ENCODE results near the gene PPM1B. TPM values are rescaled to one million over a fixed set of nuclear protein-coding genes. Genes with fewer than 3 reads are reported as not detected.

Gene PPM1B
- total RNA-seq, 4 donors from 2014 or later, result 73.5 to 124 (median 101) TPM

DNA sequence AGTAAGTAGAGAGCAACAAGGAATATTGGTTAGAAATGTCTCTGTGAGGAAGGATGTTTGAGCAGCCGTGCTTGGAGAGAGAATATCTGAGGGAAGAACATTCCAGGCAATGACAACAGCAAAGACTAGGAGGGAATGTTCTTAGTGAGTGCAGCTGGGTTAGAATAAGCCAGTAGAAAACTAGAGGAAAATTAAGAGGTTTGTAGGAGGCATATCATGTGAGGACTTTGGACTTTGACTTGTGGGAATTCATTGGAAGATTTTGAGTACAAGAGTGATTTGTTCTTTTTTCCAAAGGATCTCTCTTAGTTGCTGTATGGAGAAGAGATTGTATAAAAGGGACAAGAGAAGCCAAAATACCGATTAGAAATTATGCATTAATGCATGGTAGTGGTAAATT lies 47.2 kb downstream of the PPM1B start:
- peaks cover 0 to 7% of the 10 kb centered on the region in 2 donors for H3K4me1 ChIP-seq
- in situ Hi-C loops (cut with MboI; ENCODE audit: low sequenced_read_pairs in 4 of 4), result no loop called here
- no peak overlapping the region for H3K27ac ChIP-seq
- ATAC-seq, result no peak
- H3K27me3 ChIP-seq, result no peaks in the 10 kb centered on the region
- no peaks in the 10 kb centered on the region for H3K9me3 ChIP-seq
- intact Hi-C loops (cut with DNase I; ENCODE audit: low total_unique reads), result no loop called here
- TF ChIP-seq, protein P1, sequence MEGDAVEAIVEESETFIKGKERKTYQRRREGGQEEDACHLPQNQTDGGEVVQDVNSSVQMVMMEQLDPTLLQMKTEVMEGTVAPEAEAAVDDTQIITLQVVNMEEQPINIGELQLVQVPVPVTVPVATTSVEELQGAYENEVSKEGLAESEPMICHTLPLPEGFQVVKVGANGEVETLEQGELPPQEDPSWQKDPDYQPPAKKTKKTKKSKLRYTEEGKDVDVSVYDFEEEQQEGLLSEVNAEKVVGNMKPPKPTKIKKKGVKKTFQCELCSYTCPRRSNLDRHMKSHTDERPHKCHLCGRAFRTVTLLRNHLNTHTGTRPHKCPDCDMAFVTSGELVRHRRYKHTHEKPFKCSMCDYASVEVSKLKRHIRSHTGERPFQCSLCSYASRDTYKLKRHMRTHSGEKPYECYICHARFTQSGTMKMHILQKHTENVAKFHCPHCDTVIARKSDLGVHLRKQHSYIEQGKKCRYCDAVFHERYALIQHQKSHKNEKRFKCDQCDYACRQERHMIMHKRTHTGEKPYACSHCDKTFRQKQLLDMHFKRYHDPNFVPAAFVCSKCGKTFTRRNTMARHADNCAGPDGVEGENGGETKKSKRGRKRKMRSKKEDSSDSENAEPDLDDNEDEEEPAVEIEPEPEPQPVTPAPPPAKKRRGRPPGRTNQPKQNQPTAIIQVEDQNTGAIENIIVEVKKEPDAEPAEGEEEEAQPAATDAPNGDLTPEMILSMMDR (IDR thresholded peaks at IDR 0.05 in 4 of 5, conservative IDR thresholded peaks at IDR 0.05 in 1 of 5), result no peak
- TF ChIP-seq POLR2A (IDR thresholded peaks at IDR 0.05), result no peak
- no peak for DNase-seq
- H3K36me3 ChIP-seq, result peaks cover 0 to 47% of the 10 kb centered on the region in 2 donors
- no peak overlapping the region for H3K4me3 ChIP-seq

DNA sequence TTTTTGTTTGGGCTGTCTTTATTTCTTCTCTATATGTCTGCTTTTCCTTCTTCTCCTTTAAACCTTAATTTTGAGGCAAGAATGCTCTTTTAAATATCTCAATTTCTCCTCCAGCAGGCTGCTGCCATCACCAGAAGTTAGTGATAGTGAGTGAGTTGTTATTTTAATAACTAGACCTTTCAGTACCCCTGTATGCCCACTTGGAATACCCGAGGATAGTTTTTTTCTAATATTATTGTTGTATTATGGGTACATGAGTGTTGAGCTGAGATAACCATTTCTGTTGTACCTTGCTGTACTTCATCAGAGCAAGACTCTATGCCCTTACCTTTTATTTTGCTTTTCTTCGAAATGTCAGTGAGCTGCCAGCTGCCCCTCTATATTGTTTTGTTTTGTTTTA lies 50.1 kb downstream of the PPM1B start:
- no peak for DNase-seq
- Histone ChIP-seq H3K36me3 (peaks cover 0 to 49% of the 10 kb centered on the region in 2 donors), H3K4me1 (peaks cover 0 to 7% of the 10 kb centered on the region in 2 donors), H3K4me3 (no peak overlapping the region), H3K27ac (no peak overlapping the region), H3K9me3 (no peaks in the 10 kb centered on the region), H3K27me3 (no peaks in the 10 kb centered on the region)
- TF ChIP-seq, protein P1 (IDR thresholded peaks at IDR 0.05 in 4 of 5, conservative IDR thresholded peaks at IDR 0.05 in 1 of 5), result no peak
- no peak for TF ChIP-seq POLR2A (IDR thresholded peaks at IDR 0.05)
- in situ Hi-C loops (cut with MboI; ENCODE audit: low sequenced_read_pairs in 4 of 4), result no loop called here
- intact Hi-C loops (cut with DNase I; ENCODE audit: low total_unique reads), result no loop called here
- no peak for ATAC-seq

DNA sequence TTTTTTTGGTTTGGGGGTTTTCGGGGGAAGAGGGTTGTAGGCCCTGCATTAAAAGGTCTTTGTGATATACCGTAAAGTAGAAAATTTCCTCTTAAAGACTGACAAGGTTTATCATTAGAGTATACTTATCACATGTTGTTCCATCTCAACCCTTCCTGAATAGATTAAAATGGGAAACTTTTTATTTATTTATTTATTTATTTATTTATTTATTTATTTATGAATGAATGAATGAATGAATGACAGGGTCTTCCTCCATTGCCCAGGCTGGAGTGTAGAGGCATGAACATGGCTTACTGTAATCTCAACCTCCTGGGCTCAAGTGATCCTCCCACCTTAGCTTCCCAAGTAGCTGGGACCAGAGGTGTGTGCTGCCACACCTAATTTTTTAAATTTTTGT lies 58.1 kb downstream of the PPM1B start:
- H3K4me3 ChIP-seq, result no peak overlapping the region
- H3K4me1 ChIP-seq, result no peaks in the 10 kb centered on the region
- DNase-seq (no peak), ATAC-seq (no peak)
- no peaks in the 10 kb centered on the region for H3K9me3 ChIP-seq
- in situ Hi-C loops (cut with MboI; ENCODE audit: low sequenced_read_pairs in 4 of 4) (no loop called here), intact Hi-C loops (cut with DNase I; ENCODE audit: low total_unique reads) (no loop called here)
- TF ChIP-seq POLR2A (IDR thresholded peaks at IDR 0.05), result no peak
- TF ChIP-seq, protein P1 (IDR thresholded peaks at IDR 0.05 in 4 of 5, conservative IDR thresholded peaks at IDR 0.05 in 1 of 5), result no peak
- H3K36me3 ChIP-seq, result peaks cover 0 to 19% of the 10 kb centered on the region in 2 donors
- H3K27me3 ChIP-seq, result no peaks in the 10 kb centered on the region
- no peak overlapping the region for H3K27ac ChIP-seq

DNA sequence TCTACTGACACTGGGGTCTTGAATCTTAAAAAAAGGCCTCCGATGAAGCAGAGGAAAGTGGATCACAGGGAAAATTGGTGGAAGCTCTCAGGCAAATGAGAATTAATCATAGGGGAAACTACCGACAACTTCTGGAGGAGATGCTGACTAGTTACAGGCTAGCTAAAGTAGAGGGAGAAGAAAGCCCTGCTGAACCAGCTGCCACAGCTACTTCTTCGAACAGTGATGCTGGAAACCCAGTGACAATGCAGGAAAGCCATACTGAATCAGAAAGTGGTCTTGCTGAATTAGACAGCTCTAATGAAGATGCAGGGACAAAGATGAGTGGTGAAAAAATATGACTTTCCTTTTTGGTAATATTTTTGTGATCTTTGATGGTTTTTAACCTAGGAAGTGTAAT lies 61.7 kb downstream of the PPM1B start:
- in situ Hi-C loops (cut with MboI; ENCODE audit: low sequenced_read_pairs in 4 of 4), result no loop called here
- intact Hi-C loops (cut with DNase I; ENCODE audit: low total_unique reads), result no loop called here

More for the DNA sequence above, 61.7 kb downstream of the PPM1B start:
- peaks cover 0 to 3% of the 10 kb centered on the region in 2 donors for H3K36me3 ChIP-seq
- DNase-seq (no peak), ATAC-seq (no peak)
- H3K27ac ChIP-seq, result no peak overlapping the region
- H3K4me3 ChIP-seq, result no peak overlapping the region
- H3K9me3 ChIP-seq, result no peaks in the 10 kb centered on the region
- H3K4me1 ChIP-seq, result no peaks in the 10 kb centered on the region
- H3K27me3 ChIP-seq, result no peaks in the 10 kb centered on the region
- TF ChIP-seq, protein P1 (IDR thresholded peaks at IDR 0.05 in 4 of 5, conservative IDR thresholded peaks at IDR 0.05 in 1 of 5), result no peak
- no peak for TF ChIP-seq POLR2A (IDR thresholded peaks at IDR 0.05)

Measured in gastrocnemius medialis (tissue), 4 donors.